GM23338 (cell line): ENCODE measurements around the gene PAK4. TPM values are rescaled to one million over a fixed set of nuclear protein-coding genes. Genes with fewer than 3 reads are reported as not detected.

ENCODE experiments used
- ATAC-seq: fragments of 200-7000 bp; cut with Tn5 transposase; 3 replicates; pipeline ENCODE4 v1.9.1; 2020
- DNase-seq: peaks from one replicate; pipeline ENCODE4 v3.0.0-alpha.2; 2015; ENCODE audit warnings: low spot score
- H2AFZ ChIP-seq: fragments of 200-600 bp; sonication (generic); 2 replicates; pipeline ENCODE4 v1.8.0; 2016; ENCODE audit warnings: antibody characterized with exemption, mild to moderate bottlenecking, moderate library complexity
- H3F3A ChIP-seq: fragments of 200-600 bp; sonication (generic); replicated peaks from 2 replicates; pipeline ENCODE4 v1.8.0; 2017; ENCODE audit warnings: antibody characterized with exemption, mixed run types, low read depth
- H3K27ac ChIP-seq: fragments of 200-600 bp; sonication (generic); 2 replicates; pipeline ENCODE4 v1.6.1; 2016; ENCODE audit warnings: low read depth
- H3K27me3 ChIP-seq: fragments of 200-600 bp; sonication (generic); 2 replicates; pipeline ENCODE4 v1.8.0; 2016; ENCODE audit warnings: mild to moderate bottlenecking, mixed run types, moderate library complexity; ENCODE audit not compliant: insufficient read depth
- H3K36me3 ChIP-seq: fragments of 200-600 bp; sonication (generic); 2 replicates; pipeline ENCODE4 v1.8.0; 2016; ENCODE audit warnings: mild to moderate bottlenecking; ENCODE audit not compliant: insufficient read depth
- H3K4me1 ChIP-seq: fragments of 200-600 bp; sonication (generic); 2 replicates; pipeline ENCODE4 v1.8.0; 2016; ENCODE audit warnings: mild to moderate bottlenecking, moderate library complexity; ENCODE audit not compliant: insufficient read depth
- H3K4me2 ChIP-seq: fragments of 200-600 bp; sonication (generic); 2 replicates; pipeline ENCODE4 v1.7.1; 2017; ENCODE audit warnings: mixed run types
- H3K4me3 ChIP-seq: fragments of 200-600 bp; sonication (generic); 2 replicates; pipeline ENCODE4 v1.6.1; 2016; ENCODE audit warnings: mixed run types
- H3K79me2 ChIP-seq: fragments of 200-600 bp; sonication (generic); replicated peaks from 2 replicates; pipeline ENCODE4 v1.8.0; 2017; ENCODE audit warnings: mild to moderate bottlenecking; ENCODE audit not compliant: insufficient read depth
- H3K9me2 ChIP-seq: fragments of 200-600 bp; sonication (generic); 2 replicates; pipeline ENCODE4 v1.8.0; 2017; ENCODE audit not compliant: insufficient read depth
- H4K20me1 ChIP-seq: fragments of 200-600 bp; sonication (generic); replicated peaks from 2 replicates; pipeline ENCODE4 v1.8.0; 2017; ENCODE audit warnings: mild to moderate bottlenecking; ENCODE audit not compliant: insufficient read depth
- H3K27ac Mint-ChIP-seq: 2 replicates; pipeline ENCODE4 v1.8.0; 2020; ENCODE audit warnings: inconsistent platforms, mild to moderate bottlenecking, moderate library complexity, mixed read lengths
- H3K27me3 Mint-ChIP-seq: 3 replicates; pipeline ENCODE4 v1.8.0; 2022; ENCODE audit warnings: low read depth, mild to moderate bottlenecking, moderate library complexity, mixed read lengths, inconsistent platforms; ENCODE audit not compliant: insufficient read depth, poor library complexity
- H3K36me3 Mint-ChIP-seq: 3 replicates; pipeline ENCODE4 v1.8.0; 2021; ENCODE audit warnings: low read depth, mild to moderate bottlenecking, inconsistent platforms, moderate library complexity, mixed read lengths
- H3K4me1 Mint-ChIP-seq: 3 replicates; pipeline ENCODE4 v1.8.0; 2020; ENCODE audit warnings: mild to moderate bottlenecking, inconsistent platforms, mixed read lengths
- H3K4me3 Mint-ChIP-seq: 3 replicates; pipeline ENCODE4 v1.8.0; 2021; ENCODE audit warnings: moderate library complexity, mild to moderate bottlenecking, inconsistent platforms, mixed read lengths
- H3K9me3 Mint-ChIP-seq: 3 replicates; pipeline ENCODE4 v1.8.0; 2020; ENCODE audit warnings: moderate library complexity, mild to moderate bottlenecking, inconsistent platforms, mixed read lengths
- CREB1 ChIP-seq: fragments of 250-450 bp; sonication (Bioruptor Pico); IDR thresholded peaks from 2 replicates; pipeline ENCODE4 v1.5.0; 2020; ENCODE audit warnings: low read depth, mild to moderate bottlenecking, moderate library complexity
- CTCF ChIP-seq, 2 experiments: fragments of 200-600 bp in 1 of 2; sonication (generic) in 1 of 2; conservative IDR thresholded peaks; 2 replicates each; pipeline versions ENCODE4 v1.5.1 to v1.6.1; 2016 to 2017; ENCODE audit warnings: antibody characterized with exemption in 2 of 2, low read depth in 2 of 2, mild to moderate bottlenecking in 2 of 2, moderate library complexity in 1 of 2
- ETS1 ChIP-seq: IDR thresholded peaks from 2 replicates; pipeline ENCODE4 v1.6.1; 2016; ENCODE audit warnings: antibody characterized with exemption
- EZH2 ChIP-seq: fragments of 200-600 bp; sonication (generic); IDR thresholded peaks from one replicate; pipeline ENCODE4 v1.8.0; 2017; ENCODE audit warnings: antibody characterized with exemption, mild to moderate bottlenecking, low read depth; ENCODE audit not compliant: unreplicated experiment
- EZH2phosphoT487 ChIP-seq: fragments of 200-600 bp; sonication (generic); IDR thresholded peaks from one replicate; pipeline ENCODE4 v1.8.1; 2018; ENCODE audit warnings: antibody characterized with exemption; ENCODE audit not compliant: unreplicated experiment
- JUNB ChIP-seq: IDR thresholded peaks from one replicate; pipeline ENCODE4 v1.6.1; 2016; ENCODE audit warnings: antibody characterized with exemption; ENCODE audit not compliant: unreplicated experiment
- NANOG ChIP-seq: IDR thresholded peaks from 2 replicates; pipeline ENCODE4 v1.6.1; 2016; ENCODE audit warnings: antibody characterized with exemption, borderline replicate concordance
- POLR2AphosphoS5 ChIP-seq: IDR thresholded peaks from 2 replicates; pipeline ENCODE4 v1.6.1; 2016; ENCODE audit warnings: antibody characterized with exemption, low read depth
- REST ChIP-seq: IDR thresholded peaks from one replicate; pipeline ENCODE4 v1.6.1; 2018; ENCODE audit warnings: antibody characterized with exemption; ENCODE audit not compliant: unreplicated experiment
- STAT1 ChIP-seq: IDR thresholded peaks from one replicate; pipeline ENCODE4 v1.6.1; 2016; ENCODE audit warnings: antibody characterized with exemption; ENCODE audit not compliant: unreplicated experiment
- ZNF114 ChIP-seq: fragments of 250-450 bp; sonication (Bioruptor Pico); IDR thresholded peaks from 2 replicates; pipeline ENCODE4 v1.5.0; 2020; ENCODE audit warnings: mild to moderate bottlenecking, moderate library complexity
- ZNF331 ChIP-seq: fragments of 250-450 bp; sonication (Bioruptor Pico); IDR thresholded peaks from 2 replicates; pipeline ENCODE4 v1.5.0; 2020; ENCODE audit warnings: low read depth, mild to moderate bottlenecking, moderate library complexity
- ZNF462 ChIP-seq: fragments of 250-450 bp; sonication (Bioruptor Pico); IDR thresholded peaks from 2 replicates; pipeline ENCODE4 v1.5.0; 2020; ENCODE audit warnings: mild to moderate bottlenecking, moderate library complexity
- polyA plus RNA-seq: library from polyadenylated mRNA; unstranded; fragments of >200 nt; fragmentation: Nextera tagmentation; extraction: Ambion mirVana; gene quantifications from 2 replicates; pipeline ENCODE4 v1.2.1, GENCODE V29; 2016
- total RNA-seq: library from RNA; depleted of rRNA; stranded (reverse); fragments of >200 nt; shearing (Covaris generic); gene quantifications from 2 replicates; pipeline ENCODE4 v1.2.3, GENCODE V29; 2014

PAK4 gene
- total and polyA plus RNA-seq, 2 experiments from 2014 or later: 28.7 to 35.4 TPM

- peaks cover 6% of the 10 kb centered on the region for H3K4me1 ChIP-seq
- no peak for DNase-seq
- peaks cover 21% of the 10 kb centered on the region for H3K4me1 Mint-ChIP-seq
- ATAC-seq: no peak
- H3K79me2 ChIP-seq: no peaks in the 10 kb centered on the region
- TF ChIP-seq CTCF (conservative IDR thresholded peaks at IDR 0.05; ENCODE audit: low read depth in 2 of 2) (no peak), POLR2AphosphoS5 (no peak), EZH2phosphoT487 (no peak), CREB1 (CRISPR knock-in tag) (no peak), ZNF462 (CRISPR knock-in tag) (no peak), STAT1 (no peak), ZNF331 (CRISPR knock-in tag) (no peak), EZH2 (no peak), REST (no peak), NANOG (no peak), JUNB (no peak), ZNF114 (CRISPR knock-in tag) (no peak), ETS1 (no peak)
- H3K36me3 Mint-ChIP-seq: no peaks in the 10 kb centered on the region; the same call in 2 of the 3 replicates
- no peaks in the 10 kb centered on the region for H3K36me3 ChIP-seq
- H3K27me3 Mint-ChIP-seq: peaks cover 32% of the 10 kb centered on the region
- H3K27ac Mint-ChIP-seq: no peak overlapping the region
- no peaks in the 10 kb centered on the region for H3K9me2 ChIP-seq
- no peak overlapping the region for H3K27ac ChIP-seq
- no peak overlapping the region for H3K4me2 ChIP-seq
- H3K4me3 ChIP-seq: no peak overlapping the region
- H3K27me3 ChIP-seq: peaks cover 28% of the 10 kb centered on the region
- H4K20me1 ChIP-seq: no peaks in the 10 kb centered on the region
- no peaks in the 10 kb centered on the region for H3F3A ChIP-seq
- H3K9me3 Mint-ChIP-seq: peaks cover 3% of the 10 kb centered on the region
- no peak overlapping the region for H3K4me3 Mint-ChIP-seq
- no peak overlapping the region for H2AFZ ChIP-seq
These were observed 68.2 kb downstream of the PAK4 start for GRCh38 chr19:39193803-39194202.
